HG03575 (cell line): Measurements from ENCODE around the gene ARRDC3.
"Not testable (repeated sequence)": the region's sequence is repeated elsewhere in the genome, so short reads cannot be mapped to it uniquely, and the experiment has no call there.

ENCODE experiments used
- ATAC-seq: cut with Tn5 transposase; IDR thresholded peaks from one replicate; pipeline ENCODE4 v1.9.1; 2021; ENCODE audit not compliant: unreplicated experiment, insufficient number of reproducible peaks, low FRiP score; ENCODE audit errors: extremely low read depth

Gene ARRDC3

DNA sequence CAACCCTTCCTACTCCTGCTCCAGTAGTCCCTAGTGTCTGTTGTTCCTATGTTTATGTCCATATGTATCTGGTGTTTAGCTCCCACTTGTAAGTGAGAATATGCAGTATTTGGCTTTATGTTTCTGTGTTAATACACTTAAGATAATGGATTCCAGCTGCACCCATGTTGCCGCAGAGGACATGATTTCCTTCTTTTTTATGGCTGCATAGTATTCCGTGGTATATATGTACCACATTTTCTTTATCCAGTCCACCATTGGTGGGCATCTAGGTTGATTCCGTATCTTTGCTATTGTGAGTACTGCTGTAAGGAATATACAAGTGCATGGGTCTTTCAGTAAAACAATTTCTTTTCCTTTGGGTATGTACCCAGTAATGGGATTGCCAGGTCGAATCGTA lies 5.2 kb upstream of the ARRDC3 start:
- no peak for ATAC-seq

DNA sequence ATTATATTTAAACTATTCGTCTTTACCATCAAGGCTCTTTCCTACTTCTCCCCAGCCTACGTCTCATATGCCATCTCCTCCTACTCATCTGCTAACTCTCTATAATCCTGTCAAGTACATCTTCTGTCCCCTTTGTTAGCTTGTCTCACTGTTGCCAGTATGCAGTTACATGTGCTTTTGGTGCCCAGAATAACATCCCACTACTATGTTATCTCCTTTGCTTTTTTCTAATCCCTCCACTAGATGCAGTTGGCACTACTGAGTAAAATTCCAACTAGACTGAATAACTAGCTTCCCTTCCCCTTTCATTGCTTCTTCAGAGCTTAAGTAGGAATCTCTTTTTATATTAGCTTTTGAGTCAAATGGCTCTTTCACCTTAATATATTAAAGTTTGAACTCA lies 3.0 kb upstream of the ARRDC3 start:
- ATAC-seq, result no peak

DNA sequence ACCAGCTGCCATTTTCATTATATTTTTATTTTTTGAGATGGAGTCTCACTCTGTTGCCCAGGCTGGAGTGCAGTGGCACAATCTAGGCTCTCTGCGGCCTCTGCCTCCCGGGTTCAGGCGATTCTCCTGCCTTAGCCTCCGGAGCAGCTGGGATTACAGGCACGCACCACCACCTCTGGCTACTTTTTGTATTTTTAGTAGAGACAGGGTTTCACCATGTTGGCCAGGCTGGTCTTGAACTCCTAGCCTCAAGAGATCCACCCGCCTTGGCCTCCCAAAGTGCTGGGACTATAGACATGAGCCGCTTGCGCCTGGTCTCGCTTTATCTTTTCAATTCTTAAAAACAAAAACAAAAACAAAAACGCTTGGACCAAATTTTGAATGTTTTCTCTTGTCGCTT lies 2.5 kb upstream of the ARRDC3 start:
- not testable (repeated sequence) for ATAC-seq

DNA sequence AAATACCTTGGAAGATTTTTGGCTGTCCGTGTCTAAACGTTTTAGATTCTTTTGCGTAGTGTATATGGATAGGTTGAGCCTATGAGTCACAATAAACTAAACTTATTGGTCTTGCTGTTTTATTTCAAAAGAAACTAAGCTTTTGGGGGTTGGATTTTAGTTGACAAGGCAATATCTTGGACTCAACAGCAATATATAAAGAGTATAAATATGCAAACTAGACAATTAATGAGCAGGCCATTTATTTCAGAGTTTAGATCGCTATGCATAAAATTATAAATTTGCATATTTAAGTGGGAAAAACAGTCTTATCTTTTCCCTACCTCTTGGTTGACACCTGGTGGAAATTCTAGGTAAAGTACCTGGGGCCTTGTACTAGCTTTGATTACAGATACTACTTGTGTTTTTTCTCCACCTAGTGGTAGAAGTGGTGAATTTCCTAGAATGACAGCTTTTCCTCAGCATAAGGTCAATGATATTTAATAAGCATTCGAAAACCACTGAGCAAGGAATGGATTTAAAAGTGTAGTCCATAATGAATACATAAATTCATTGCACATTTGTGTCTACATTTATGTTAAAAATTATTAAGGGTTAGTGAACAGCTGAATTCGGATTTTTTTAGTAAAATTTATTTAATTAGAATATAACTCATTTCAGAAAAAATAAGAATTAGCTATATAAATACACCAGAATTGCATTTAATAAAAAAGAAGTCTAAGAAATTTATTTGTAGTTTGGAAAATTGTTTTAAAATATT lies 1.7 kb upstream of the ARRDC3 start:
- peak; percentile 17 for ATAC-seq

DNA sequence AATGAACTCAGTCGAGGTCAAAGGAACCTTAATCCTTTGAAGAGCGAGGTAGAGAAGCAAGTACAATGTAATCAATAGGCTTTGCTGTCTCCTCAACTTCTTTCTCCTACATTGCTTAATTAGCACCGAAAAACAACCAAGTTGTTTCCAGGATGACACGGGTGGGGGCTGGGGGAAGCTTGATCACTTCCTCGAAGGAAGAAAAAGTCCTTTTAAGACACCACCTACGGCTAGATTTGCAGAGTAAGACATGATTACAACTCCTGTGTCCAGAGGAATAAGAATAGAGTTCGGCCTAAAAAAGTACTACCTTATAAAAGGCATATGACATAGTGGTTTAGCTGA lies 811 bp upstream of the ARRDC3 start:
- ATAC-seq, result no peak

DNA sequence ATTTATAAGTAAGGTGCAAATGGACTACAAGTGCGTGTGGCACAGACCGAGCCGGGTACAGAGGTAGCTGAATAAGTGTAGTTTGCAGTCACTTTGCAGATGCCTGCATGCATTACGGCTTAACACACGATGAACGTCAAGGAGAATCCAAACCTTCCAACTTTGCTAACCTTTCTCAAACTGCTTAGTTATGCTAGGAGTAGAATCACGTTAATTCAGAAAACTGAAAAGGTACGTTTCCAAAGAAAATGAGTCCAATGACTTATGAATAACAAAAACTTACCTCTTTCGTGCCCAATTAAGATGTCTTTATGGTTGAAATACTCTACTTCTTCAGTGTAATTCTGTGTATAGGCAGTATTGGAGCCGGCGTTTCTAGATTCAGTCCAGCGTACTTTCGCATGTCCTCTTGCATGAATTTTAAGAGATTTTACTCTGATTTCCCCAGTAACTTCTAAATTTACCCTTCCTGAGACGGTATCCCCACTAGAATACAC lies 539 bp downstream of the ARRDC3 start:
- ATAC-seq, result no peak

DNA sequence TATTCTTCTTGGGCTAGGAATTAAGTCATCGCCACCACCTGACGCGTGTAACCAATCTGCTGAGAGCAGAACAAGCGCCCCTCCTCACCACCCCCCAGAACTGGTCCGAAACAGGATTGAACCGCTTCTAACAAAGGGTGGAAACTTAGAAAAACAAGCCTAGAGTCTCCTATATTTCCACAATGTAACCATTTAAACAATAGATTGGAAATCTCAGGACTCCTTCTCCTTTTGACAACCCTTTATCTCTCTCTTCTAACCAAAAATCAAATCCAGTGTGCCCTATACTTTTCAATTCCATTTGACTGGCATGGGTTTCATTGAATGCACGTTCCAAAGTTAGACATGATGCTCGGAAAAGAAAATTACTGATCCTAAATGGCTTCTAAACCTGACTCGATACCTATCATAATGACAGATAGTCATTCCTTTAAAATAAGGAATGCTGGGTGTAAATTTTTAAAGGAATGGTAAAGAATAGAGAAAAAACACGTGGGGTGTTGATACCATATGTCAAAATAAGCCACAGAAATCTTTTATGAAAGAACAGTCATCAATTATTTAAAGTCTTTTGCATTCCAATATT lies 1.2 kb downstream of the ARRDC3 start:
- no peak for ATAC-seq

DNA sequence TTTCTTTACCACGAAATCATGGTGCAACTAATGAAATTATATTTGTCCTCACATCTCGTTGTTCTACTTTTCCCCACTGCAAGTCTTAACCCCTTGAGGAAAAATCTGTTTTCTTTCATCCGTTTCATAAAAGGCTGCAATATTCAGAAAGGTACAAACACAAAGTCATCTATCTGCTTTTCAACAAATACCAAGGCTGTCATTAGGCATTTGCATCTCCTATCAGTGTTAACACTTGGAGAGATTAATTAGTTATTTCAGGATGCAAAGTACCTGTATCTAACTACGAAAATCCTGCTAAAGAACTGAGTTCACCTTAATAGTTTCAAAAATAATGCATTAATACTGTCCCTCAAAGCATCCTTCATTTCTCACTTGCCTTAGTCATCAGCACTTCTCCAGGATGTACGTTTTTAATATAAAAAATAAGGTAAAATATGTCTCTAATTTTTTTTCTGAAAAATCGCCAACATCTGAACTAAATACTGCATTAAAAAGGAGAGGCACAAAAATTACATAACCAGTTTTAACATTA lies 1.8 kb downstream of the ARRDC3 start:
- ATAC-seq, result no peak

DNA sequence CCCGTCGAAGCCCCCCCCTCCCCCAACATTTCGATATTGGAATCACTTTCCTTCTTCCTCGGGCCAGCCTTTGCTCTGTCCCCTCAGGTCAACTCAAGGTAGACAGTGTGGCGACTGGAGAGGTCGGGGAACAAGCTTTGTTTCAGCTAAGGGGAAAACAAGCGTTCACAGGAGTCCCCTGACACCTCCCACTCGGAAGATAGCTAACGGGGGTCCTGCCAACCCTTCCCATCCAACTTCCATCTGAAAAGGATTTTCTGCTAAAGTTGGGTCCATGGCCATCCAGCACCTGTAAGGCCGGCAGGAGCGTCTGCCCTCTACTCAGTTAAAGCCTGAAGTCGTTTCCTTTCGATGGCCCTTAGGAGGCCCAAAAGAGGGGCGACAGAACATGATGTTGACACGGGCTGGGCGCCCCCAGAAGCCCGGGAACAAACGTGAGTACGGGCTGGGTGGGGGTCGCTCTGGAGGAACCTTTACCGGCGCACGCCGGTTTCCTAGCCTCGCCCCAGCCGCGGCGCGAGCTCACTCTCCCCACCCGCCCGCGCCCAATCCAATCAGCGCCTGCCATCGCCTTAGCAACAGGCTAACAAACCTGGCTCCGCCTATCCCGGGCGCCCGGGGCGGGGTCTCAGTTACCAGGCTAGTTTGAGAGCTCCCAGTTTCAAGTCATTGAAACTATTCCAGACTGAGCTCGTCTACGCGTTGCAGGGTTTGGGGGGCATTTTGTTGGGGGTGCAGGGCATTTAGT lies 2.5 kb downstream of the ARRDC3 start:
- ATAC-seq, result peak; percentile 27

DNA sequence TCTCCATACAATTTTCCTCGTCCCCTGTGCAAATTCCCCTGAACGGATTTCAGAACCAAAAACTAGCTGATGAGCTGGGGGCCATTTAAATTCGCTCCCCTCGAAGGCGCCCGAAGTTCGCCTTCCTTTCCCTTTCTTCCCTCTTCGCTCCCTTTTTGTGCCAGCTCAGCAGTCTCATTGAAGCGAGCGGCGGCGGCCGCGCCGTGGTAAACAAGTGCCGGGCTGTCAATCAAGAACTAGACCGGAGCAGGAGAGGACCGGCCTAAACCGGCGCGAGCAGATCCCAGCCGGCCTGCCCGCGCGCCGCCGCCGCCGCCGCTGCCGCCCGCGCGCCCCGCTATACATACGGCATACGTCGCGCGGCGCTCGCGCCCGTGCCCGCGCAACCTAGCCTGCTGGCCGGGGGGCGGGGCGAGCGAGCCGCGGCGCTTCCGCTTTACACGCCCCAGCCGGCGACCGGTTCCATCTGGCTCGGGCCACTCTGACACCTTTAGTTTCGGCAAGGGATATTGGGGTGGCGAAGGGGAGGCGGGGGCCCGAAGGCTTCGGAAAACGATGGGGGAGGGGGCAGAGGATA lies 3.1 kb downstream of the ARRDC3 start:
- ATAC-seq, result peak; percentile 31

DNA sequence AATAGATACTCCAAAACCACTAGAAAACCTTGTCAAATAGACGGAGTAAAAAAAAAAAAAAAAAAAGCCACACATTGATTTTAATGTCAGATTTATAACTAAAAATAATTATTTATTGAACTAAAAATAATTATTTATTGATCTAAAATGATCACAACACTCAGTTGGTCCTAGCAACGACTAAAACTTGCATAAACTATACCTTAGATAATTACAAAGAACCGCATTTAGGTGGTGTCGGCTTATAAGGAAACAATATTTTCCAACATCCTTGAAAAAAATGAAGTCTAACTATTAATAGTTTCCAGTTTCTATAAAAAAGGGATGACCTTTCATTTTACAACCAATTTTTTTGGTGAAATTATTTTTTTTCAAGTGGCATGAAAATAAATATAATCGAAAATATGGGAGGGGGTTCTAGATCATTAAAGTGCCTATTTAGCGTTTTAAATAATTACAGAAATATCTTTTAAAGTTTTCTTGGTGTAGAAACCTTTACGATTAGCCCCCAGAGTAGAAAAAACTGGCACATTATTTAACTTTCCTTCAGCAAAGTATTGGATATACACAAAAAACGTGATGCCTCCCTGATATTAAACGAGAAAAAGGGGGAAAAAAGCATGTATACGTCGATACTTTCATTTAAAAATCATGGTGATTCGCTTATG lies 3.7 kb downstream of the ARRDC3 start:
- no peak for ATAC-seq

DNA sequence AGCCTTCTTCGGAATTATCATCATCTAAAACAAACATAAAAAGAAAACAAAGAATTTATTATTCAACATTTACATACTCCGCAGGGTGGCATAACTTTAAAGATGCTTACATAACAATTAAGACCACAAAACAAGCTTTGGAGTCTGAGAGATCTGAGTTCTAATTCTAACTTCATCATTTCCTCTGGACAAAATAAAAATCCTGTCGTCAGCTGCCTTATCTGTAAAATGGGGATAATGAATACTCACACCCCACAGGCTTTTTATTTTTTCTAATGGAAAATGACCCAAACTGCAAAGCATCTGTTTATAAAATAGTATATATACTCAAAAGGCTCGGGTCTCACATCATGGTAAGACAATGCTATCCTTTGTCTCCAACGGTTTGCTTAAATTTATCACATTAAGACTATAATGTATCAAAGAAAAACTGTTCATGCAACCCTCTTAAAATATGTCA lies 4.3 kb downstream of the ARRDC3 start:
- ATAC-seq, result no peak

DNA sequence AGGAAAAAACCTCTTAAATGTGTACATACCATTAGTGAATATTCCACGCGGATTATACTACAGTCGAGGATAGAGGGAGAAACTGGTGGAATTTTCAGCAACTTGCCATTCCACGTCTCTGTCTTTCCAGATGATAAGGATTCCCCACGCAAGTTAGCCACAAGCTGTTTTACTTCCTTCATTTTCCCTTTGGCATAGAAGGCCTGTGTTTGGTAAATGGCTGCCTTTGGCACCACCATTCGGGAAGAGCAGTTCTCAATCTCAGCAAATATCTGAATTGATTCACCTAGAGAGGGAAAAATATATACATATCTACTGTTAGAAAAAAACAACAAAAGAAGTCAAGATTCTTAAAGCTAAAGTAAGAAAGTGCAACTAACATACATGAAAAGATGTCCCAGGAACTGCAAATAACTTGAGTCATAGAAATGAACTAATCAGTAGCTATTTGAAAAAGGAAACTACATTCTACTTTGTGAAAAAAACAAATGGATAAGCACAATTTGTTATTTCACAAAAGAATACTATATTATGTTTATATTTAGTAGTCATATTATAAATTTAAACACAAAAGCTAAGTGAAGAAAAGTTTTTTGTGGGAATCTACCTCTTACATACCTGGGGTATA lies 8.1 kb downstream of the ARRDC3 start:
- no peak for ATAC-seq

DNA sequence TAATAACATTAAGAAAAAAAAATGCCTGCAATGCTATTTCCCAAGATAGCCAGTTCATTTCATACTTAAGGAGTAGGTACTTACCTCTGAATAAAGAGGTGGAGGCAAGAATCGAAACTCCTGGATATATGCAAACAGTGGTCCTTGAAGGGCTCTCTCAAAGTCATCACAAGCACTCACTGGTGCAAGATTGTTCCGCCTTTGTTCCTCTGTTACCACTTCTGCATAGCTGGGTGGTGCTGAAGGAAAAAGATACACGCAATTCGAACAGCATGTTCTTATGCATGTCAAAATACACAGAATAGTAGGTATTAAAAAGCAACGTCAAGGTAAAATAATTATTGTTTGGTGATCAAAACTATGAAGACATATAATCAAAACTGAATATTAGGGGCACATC lies 9.5 kb downstream of the ARRDC3 start:
- no peak for ATAC-seq

DNA sequence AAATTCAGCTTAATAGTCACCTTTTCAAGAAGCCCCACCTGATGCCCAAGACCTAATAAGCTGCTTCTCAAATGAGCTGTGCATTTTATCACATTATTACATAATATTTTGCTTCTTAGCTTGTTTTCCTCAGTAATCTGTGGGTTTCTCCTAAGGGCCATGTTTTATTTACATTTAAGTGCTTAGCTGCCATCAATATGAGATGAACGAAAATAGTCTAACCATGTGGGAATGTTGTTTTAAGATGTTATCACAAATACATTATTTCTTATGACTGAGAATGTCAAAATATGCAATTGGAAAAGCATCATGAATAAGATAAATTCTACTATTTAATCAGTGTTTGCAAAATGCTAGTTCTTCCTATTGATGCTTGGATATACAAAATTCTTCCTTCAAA lies 10.1 kb downstream of the ARRDC3 start:
- no peak for ATAC-seq

DNA sequence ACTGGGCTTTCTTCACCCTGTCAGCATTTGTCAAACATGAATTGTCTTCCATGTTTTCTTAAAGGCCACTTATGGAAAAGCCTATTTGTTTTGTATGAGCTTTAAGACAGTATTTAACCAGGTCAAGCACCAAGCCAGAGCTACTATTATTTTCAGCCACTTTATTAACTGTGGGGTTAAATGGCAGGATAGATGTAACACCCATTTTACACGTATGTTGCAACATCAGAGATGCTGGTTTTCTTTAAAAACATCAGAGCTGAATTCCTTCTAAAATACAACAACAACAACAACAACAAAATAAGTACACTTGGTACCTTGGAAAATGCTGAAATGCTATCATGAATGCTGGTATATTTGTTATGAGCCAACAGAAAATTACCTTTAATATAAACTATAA lies 13.6 kb downstream of the ARRDC3 start:
- ATAC-seq, result no peak

DNA sequence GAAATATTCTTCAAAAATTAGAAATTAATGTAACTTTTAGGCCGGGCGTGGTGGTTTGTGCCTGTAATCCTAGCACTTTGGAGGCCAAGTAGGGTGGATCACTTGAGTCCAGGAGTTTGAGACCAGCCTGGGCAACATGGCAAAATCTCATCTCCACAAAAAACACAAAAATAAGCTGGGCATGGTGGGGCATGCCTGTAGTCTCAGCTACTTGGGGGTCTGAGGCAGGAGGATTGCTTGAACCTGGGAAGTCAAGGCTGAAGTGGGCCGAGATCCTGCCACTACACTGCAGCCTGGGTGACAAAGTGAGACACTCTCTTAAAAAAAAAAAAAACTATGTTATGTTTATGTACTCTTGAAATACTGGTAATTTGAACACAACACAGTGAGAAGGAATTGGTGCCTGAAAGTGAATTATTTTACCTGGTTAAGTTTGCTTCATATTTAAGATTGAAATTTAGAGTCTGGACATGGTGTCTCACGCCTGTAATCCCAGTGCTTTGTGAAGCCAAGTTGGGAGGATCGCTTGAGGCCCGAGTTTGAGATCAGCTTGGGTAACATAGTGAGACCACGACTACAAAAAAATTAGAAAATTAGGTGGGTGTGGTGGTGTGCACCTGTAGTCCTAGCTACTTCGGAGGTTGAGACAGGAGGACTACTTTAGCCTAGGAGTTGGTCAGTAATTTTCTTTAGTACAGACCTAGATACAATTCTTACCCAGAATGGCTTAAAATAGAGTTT lies 15.0 kb downstream of the ARRDC3 start:
- ATAC-seq, result no peak

DNA sequence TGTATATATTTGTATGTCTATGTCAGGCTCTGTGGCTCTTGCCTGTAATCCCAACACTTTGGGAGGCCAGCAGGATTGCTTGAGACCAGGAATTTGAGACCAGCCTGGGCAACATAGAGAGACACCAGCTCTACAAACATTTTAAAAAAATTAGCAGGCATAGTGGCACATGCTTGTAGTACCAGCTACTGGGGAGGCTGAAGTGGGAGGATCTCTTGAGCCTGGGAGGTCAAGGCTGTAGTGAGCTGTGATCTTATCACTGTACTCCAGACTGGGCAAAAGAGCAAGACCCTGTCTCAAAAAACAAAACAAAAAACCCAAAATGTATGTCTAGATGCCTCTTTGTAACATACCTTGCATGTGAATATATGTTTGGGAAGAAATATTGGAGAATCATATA lies 15.8 kb downstream of the ARRDC3 start:
- no peak for ATAC-seq
